SK-N-SH treated with all-trans-retinoic acid at 6 μM for 48 hours (cell line): Measurements from ENCODE around the gene CST3.

Source experiments
- CSDC2 ChIP-seq: fragments of 250-450 bp; sonication (Bioruptor Pico); IDR thresholded peaks from 2 replicates; pipeline ENCODE4 v1.5.0; 2020; ENCODE audit warnings: mild to moderate bottlenecking, moderate library complexity
- TOX ChIP-seq: fragments of 250-450 bp; sonication (Bioruptor Pico); IDR thresholded peaks from 2 replicates; pipeline ENCODE4 v1.8.0; 2021; ENCODE audit warnings: mild to moderate bottlenecking, moderate library complexity, borderline replicate concordance

DNA sequence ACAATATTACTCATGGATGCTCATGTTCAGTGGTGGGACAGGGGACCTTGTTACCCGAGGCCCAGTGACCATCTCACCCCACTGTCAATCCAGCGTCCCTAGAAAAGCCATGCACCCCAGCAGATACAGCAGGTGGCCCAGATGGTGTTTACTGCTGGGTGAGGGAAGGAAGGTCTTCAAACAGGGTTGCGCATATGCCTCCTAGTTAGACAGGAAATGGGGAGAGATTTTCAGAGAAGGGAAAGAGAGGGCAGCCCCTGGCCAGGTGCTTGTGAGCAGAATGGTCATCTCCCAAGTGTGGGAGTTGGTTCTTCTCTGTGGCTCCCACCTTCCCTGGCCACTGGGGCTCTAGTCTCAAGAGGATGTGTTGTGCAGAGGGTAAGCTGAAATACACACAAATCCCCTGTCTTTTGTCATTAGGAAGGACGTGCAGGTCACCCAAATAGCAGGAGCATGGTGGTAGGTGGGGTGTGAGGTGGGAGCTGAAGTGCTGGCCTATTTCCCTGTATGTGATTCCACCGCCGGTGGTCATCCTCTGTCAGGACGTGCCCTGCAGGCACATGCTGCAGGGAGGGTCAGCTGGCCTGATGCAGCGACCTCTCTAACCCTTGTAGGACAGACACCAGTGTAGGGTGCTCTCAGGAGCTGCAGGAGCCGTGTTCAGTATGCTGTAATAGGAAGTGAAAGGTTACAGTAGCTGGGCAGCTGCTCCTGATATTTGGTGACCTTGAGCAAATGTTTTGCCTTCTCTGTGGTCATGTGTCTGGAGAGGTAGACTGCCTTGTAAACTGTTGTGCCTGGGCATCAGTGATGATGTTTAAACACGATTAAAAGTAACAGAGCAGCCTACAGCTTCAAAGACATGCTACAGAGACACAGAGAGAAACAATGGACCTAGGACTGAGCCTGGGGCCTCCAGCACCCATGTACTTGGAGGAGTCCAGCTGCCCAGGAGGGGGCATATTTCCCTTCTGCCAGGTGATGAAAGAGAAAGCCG is 3.2 kb upstream of the CST3 start:
- TF ChIP-seq CSDC2 (no peak), TOX (CRISPR knock-in tag) (no peak)
